Raji (cell line): ENCODE measurements around the gene C19orf25.

Source experiments
- POLR2A ChIP-seq: IDR thresholded peaks from 2 replicates; pipeline ENCODE4 v1.6.1; 2011; ENCODE audit warnings: low read depth, low read length, control low read depth; ENCODE audit not compliant: insufficient read depth

C19orf25 gene

DNA sequence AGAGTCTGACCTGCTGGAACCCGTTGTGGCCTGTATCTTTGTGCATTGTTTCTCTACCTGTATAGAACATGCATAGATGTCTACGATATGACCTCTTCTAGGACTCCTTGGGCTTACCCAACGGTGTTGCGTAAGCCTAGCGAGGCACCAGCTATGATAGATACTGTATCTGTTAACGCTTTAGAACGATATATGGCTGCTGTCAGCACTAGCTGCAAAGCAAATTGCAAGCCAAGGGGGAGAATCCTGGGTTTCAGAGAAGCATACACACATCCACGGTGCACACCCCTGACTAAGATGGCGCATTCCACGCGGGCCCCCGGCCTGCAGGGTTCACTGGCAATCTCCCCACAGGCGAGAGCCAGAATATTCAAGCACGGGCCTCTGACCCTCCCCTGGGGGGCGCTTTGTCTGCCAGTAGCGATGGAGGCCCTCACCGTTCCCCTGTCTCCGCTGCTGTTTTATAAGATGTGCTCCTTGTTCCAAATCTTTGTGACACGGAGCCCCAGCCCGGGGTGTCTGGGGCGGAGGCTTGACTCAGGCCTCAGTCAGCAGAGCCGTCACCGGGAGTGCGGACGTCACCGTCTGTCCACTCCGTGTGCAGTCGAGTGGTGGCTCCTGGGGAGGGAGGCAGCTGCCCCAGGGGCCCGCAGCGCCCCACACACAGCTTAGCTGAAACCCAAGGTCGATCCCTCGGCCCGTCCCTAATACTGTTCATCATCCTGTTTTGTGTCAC is 53.7 kb downstream of the C19orf25 start:
- no peak for TF ChIP-seq POLR2A

DNA sequence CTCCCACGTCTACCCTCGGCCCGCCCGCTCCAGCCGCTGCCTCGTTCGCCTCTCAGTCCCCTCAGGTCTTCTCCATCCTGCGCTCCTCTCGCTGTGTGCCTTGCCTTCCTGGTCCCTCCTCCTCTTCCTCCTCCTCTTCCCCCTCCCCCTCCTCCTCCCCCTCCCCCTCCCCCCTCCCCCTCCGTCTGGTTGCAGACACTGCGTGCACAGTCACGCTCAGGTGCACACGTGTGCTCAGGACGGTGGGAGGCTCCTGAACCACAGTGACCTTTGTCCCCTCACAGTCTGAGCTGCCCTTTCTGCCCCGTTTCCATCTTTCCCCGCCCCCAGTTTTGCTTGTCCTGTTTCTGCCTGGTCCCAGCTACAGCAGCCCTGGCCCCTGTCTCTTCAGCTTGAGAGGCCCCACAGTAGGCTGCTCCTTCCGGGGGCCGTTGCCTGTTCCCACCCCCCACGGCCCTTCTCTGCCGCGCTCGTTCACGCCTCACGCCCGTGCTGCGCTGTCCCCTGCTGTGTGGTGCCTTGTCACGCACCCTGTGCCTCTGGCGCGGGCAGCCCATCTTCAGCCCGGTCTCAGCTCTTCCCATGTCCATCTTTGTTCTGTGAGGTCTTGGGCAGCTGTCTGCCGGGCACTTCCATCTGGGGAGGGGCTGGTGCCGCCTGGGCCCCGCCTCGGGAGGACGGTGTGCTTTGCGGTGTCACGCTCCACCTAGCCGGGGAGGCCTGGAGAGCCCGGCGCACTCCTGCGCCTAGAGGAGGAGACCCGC is 54.6 kb downstream of the C19orf25 start:
- TF ChIP-seq POLR2A = no peak

DNA sequence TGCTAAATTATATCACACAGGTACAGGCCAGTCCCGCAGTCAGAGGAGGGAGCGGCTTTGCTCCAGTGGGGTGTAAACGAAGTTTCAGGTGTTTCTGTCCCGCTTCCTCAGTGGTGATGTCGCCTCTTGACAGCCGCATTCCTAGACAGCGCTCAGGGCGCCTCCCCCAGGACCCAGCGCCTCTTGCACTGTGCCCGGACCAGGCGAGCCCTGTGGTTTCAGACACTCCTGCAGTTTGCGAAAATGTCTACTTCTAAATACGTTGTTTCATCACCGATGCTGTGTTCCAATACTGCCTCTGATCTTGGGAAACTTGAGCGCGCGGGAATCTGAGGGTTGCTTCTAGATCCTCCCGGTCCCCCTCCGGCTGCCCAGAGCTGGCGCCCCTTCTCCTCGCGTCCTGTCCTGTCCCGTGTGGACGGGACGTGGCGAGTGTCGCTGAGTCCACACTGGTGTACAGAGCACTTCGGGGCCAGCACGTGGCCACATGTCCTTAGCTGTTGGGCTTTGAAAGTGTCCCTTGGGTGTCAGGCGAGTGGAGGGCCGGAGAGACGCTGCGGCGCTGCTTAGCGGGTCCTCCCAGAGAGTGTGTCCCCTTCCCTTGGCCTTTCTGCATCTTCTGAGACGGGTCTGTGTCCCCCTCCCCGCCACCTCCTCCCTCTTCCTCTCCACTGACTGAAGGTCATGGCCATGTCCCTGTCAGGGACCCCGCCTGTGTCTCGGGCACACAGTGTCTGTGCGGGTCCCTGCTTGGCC is 55.4 kb downstream of the C19orf25 start:
- TF ChIP-seq POLR2A = no peak
